GM21390 (cell line): ENCODE measurements around the gene AXIN2.
"Not testable (repeated sequence)": the region's sequence is repeated elsewhere in the genome, so short reads cannot be mapped to it uniquely, and the experiment has no call there.

ENCODE experiments used
- ATAC-seq: cut with Tn5 transposase; IDR thresholded peaks from one replicate; pipeline ENCODE4 v1.9.1; 2021; ENCODE audit not compliant: unreplicated experiment

The AXIN2 gene

DNA sequence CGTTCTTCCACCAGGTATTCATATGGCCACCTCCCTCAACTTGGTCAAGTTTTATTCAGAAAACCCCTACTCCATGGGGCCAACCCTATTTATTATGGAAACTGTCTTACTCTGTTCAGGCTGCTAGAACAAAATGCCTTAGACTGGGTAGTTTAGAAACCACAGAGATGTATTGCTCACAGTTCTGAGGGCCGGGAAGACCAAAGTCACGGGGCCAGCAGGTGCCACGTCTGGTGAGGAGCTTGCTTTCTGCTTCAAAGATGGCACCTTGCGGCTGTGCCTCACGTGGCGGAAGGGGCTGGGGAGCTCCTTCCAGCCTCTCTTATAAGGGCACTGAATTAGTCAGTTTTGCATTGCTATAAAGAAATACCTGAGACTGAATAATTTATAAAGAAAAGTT is 74.3 kb downstream of the AXIN2 start:
- no peak for ATAC-seq

DNA sequence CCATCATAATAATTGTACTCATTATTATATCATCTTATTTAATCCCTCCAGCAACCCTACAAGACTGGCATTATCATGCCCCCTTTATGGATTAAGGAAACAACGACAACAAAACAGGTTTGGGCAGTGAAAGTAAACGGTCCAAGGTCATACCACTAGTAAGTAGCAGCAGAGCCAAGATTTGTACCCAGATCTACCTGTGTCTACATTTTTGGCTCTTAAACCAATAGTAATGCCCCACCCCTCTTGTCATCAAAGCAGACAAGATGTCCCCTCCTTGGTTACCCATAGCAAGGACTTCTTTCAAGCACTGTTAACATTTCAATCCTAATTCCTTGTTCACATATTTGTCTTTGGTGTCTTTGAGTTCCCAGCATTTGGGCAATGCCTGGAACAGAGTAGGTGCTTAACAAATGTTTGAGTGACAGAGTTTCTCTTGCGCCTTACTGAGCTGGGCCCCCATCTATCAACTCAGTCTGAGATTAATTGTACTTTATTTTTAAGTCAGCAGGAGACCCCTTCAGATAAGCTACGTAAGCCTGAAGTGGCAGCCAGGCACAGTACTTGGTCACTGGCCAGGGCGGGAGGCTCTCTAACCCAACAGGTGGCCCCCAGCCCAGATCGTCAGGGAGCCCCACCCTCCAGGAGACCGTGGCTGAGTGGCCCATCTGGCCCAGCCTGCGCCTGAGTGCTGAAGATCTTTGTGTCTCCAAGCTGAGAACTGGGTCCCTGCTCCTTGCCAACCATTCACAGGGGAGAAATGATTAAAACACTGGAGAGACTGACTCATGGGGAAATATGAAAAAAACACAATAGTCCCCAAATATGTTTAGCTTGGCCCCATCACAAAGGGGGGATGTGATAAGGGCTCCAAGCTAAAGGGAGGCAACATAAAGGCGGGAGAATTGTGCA is 75.8 kb downstream of the AXIN2 start:
- ATAC-seq, result no peak

DNA sequence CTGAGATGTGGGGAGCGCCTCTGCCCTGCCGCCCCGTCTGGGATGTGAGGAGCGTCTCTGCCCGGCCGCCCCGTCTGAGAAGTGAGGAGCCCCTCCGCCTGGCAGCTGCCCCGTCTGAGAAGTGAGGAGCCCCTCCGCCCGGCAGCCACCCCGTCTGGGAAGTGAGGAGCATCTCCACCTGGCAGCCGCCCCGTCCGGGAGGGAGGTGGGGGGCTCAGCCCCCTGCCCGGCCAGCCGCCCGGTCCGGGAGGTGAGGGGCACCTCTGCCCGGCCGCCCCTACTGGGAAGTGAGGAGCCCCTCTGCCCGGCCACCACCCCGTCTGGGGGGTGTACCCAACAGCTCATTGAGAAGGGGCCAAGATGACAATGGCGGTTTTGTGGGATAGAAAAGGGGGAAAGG is 77.0 kb downstream of the AXIN2 start:
- not testable (repeated sequence) for ATAC-seq

DNA sequence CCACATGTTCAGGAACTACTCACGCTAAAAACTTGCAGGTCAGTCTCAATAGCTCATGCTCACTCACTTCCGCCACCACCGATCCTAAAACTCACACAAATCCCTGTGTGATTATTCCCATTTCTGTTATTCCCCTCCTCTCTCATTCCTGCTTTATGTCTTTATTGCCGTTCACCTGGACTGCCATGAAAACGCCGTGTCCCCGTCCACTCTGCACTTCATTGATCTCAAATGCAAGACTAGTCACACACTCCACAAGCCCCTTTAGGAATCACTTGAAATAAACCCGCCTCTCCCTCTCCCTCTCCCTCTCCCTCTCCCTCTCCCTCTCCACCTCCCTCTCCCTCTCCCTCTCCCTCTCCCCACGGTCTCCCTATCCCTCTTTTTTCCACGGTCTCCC is 78.0 kb downstream of the AXIN2 start:
- ATAC-seq, result no peak

DNA sequence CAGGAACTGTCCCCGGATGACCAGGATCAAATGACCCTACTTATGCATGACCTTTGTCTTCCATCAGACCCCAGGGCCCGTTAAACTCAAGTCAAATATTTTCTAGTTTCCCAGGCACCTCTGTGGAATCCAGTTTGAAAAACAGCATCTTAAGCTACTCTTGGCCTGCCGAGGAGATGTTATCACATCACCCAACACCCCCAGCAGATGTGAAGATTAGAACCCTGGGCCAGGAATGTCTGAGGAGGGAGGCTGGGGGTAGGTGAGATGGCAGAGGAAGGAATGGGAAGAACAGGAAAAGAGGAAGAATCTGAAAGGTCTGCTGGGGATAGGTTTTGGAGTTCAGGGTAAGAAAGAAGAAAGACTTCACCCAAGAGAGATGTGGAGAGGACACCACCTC is 79.2 kb downstream of the AXIN2 start:
- ATAC-seq, result no peak

DNA sequence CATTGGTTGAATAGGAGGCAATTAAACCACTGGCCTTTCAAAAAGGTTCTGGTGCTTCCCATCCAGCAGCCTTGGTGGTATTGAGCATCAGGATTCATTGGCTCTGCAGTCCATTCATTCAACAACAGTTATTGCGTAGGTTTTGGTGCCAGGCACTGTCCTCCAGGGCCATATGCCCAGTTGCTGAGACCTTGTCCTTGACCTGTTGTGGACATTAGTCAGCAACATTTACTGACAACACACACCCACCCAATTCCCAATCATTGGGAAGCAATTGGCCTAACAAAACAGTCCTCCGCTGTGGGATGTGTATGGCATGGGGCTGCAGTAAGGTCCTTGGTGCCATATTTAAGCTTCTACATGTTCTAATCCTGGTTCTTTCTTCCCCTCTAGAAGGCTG is 82.2 kb downstream of the AXIN2 start:
- ATAC-seq, result no peak
